Thyroid gland (tissue), 4 donors: Measurements from ENCODE around the gene CAPRIN2. TPM values are rescaled to one million over a fixed set of nuclear protein-coding genes. Genes with fewer than 3 reads are reported as not detected.

Experiments used
- DNase-seq, 2 donors: peaks; one replicate each; pipeline ENCODE4 v3.0.0-alpha.2; 2019
- H3K27ac ChIP-seq, 3 donors: fragments of 200-600 bp; sonication (generic); 1 replicate in 2 of 3; 2 replicates in 1 of 3; pipeline ENCODE4 v1.5.1; 2016 to 2019; ENCODE audit warnings: mild to moderate bottlenecking in 1 of 3, moderate library complexity in 1 of 3
- H3K27me3 ChIP-seq: fragments of 200-600 bp; sonication (generic); one replicate; pipeline ENCODE4 v1.5.1; 2019
- H3K36me3 ChIP-seq, 2 donors: fragments of 200-600 bp; sonication (generic); one replicate each; pipeline ENCODE4 v1.5.1; 2016 to 2019
- H3K4me1 ChIP-seq, 2 donors: fragments of 200-600 bp; sonication (generic); one replicate each; pipeline ENCODE4 v1.5.1; 2017 to 2019
- H3K4me3 ChIP-seq, 3 donors: fragments of 200-600 bp; sonication (generic); replicated peaks in 1 of 3; 1 replicate in 2 of 3; 2 replicates in 1 of 3; pipeline ENCODE4 v1.5.1; 2016; ENCODE audit warnings: mild to moderate bottlenecking in 1 of 3
- H3K9me3 ChIP-seq: fragments of 200-600 bp; sonication (generic); one replicate; pipeline ENCODE4 v1.5.1; 2017
- CTCF ChIP-seq, 6 experiments: fragments of 200-600 bp in 3 of 6; fragments of 450-650 bp in 3 of 6; sonication (generic) in 3 of 6; IDR thresholded peaks; one replicate each; pipeline ENCODE4 v1.5.1; 2016 to 2019; ENCODE audit warnings: antibody characterized with exemption in 6 of 6, mild to moderate bottlenecking in 2 of 6, inconsistent platforms in 1 of 6, moderate library complexity in 1 of 6
- POLR2A ChIP-seq, 2 donors: fragments of 450-650 bp; IDR thresholded peaks; one replicate each; pipeline ENCODE4 v1.6.1; 2017; ENCODE audit warnings: antibody characterized with exemption in 2 of 2, mild to moderate bottlenecking in 2 of 2, moderate library complexity in 1 of 2
- WGBS, 2 donors: methylation state at CpG; one replicate each; pipeline ENCODE4 v1.1.5; 2017; 5-methylcytosine and 5-hydroxymethylcytosine counted together
- intact Hi-C: fragments of 100-400 bp; cut with DNase I; formaldehyde crosslinking; loops from one replicate; pipeline ENCODE4 v1.15.1; 2023
- total RNA-seq, 4 donors: library from RNA; depleted of rRNA; stranded (reverse); fragments of >200 nt; gene quantifications; one replicate each; pipeline ENCODE4 v1.2.3, GENCODE V29; 2016

CAPRIN2 gene
- total RNA-seq, 4 donors from 2014 or later = 32.3 to 96.3 (median 43.8) TPM

- DNase-seq = no peak
- H3K27me3 ChIP-seq = no peaks in the 10 kb centered on the region
- 77 to 88% methylated on average over 2 of the region's 2 CpGs for WGBS, 2 donors
- intact Hi-C loops = no loop called here
- no peaks in the 10 kb centered on the region for H3K9me3 ChIP-seq
- H3K36me3 ChIP-seq = no peaks in the 10 kb centered on the region
- H3K27ac ChIP-seq = no peak overlapping the region
- TF ChIP-seq CTCF (IDR thresholded peaks at IDR 0.05) = no peak
- TF ChIP-seq POLR2A (IDR thresholded peaks at IDR 0.05) = no peak
- peaks cover 0 to under 1% of the 10 kb centered on the region in 2 donors for H3K4me1 ChIP-seq
- no peak overlapping the region for H3K4me3 ChIP-seq
These were observed 6.6 kb downstream of the CAPRIN2 start for GRCh38 chr12:30748147-30748546.

DNA sequence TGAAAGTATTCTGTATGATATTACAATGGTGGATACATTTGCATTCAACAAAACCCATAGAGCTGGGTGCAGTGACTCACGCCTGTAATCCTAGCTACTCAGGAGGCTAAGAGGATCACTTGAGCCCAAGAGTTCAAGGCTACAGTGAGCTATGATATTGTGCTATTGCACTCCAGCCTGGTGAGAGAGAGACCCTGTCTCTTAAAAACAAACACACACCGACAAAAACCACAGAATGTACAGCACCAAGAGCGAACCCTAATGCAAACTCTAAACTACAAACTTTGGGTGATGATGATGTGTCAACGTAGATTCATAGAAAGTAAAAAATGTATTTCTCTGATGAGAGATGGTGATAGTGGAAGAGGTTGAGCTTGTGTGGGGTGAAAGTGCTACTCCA lies 8.6 kb downstream of the CAPRIN2 start:
- intact Hi-C loops = no loop called here

DNA sequence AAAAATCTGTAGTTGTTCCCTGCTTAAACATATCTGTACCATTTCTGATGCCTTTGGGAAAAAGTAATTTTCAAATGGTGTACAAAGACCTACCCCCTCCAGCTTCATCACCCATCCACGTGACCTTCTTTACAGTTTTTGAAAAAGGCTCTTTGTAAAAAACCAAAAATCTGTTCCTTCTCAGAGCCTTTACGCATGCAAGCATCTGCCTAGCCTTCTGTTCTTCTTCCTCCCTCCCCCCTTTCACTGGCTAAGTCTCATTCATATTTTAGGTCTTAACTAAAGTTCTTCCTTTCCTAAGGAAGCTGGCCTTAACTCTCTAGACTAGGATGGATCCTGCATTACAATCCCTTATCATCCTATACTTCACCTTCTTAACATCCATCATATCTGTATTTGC lies 10.4 kb downstream of the CAPRIN2 start:
- intact Hi-C loops = no loop called here
- Histone ChIP-seq H3K4me1 (no peaks in the 10 kb centered on the region), H3K27me3 (no peaks in the 10 kb centered on the region), H3K36me3 (no peaks in the 10 kb centered on the region), H3K9me3 (no peaks in the 10 kb centered on the region), H3K4me3 (no peak overlapping the region), H3K27ac (no peak overlapping the region)
- TF ChIP-seq POLR2A (IDR thresholded peaks at IDR 0.05) = no peak
- TF ChIP-seq CTCF (IDR thresholded peaks at IDR 0.05) = no peak
- WGBS, 2 donors = 97% methylated on average over 2 of the region's 2 CpGs
- no peak for DNase-seq

More for the DNA sequence above, 8.6 kb downstream of the CAPRIN2 start:
- H3K27me3 ChIP-seq = no peaks in the 10 kb centered on the region
- no peak overlapping the region for H3K27ac ChIP-seq
- no peak for DNase-seq
- H3K9me3 ChIP-seq = no peaks in the 10 kb centered on the region
- 86 to 88% methylated on average over 4 of the region's 4 CpGs for WGBS, 2 donors
- TF ChIP-seq POLR2A (IDR thresholded peaks at IDR 0.05) (no peak), CTCF (IDR thresholded peaks at IDR 0.05) (no peak)
- H3K4me1 ChIP-seq = no peaks in the 10 kb centered on the region
- no peaks in the 10 kb centered on the region for H3K36me3 ChIP-seq
- no peak overlapping the region for H3K4me3 ChIP-seq

GRCh38 chr12:30740274-30740673 lies 14.5 kb downstream of the CAPRIN2 start:
- no peaks in the 10 kb centered on the region for H3K4me1 ChIP-seq
- intact Hi-C loops = no loop called here
- TF ChIP-seq POLR2A (IDR thresholded peaks at IDR 0.05) (no peak), CTCF (IDR thresholded peaks at IDR 0.05) (no peak)
- H3K27me3 ChIP-seq = no peaks in the 10 kb centered on the region
- DNase-seq = no peak
- H3K27ac ChIP-seq = no peak overlapping the region
- H3K36me3 ChIP-seq = no peaks in the 10 kb centered on the region
- no peak overlapping the region for H3K4me3 ChIP-seq
- no peaks in the 10 kb centered on the region for H3K9me3 ChIP-seq

GRCh38 chr12:30739020-30739419 lies 15.7 kb downstream of the CAPRIN2 start:
- no peaks in the 10 kb centered on the region for H3K4me1 ChIP-seq
- TF ChIP-seq POLR2A (IDR thresholded peaks at IDR 0.05) (no peak), CTCF (IDR thresholded peaks at IDR 0.05) (no peak)
- H3K27me3 ChIP-seq = no peaks in the 10 kb centered on the region
- H3K9me3 ChIP-seq = no peaks in the 10 kb centered on the region
- no peak overlapping the region for H3K27ac ChIP-seq
- DNase-seq = no peak
- intact Hi-C loops = no loop called here
- H3K4me3 ChIP-seq = no peak overlapping the region
- 93 to 95% methylated on average over 2 of the region's 2 CpGs for WGBS, 2 donors
- H3K36me3 ChIP-seq = no peaks in the 10 kb centered on the region
